HepG2 (cell line): Measurements from ENCODE around the gene CDC25C. TPM values are rescaled to one million over a fixed set of nuclear protein-coding genes. Genes with fewer than 3 reads are reported as not detected.
A peak's percentile ranks its signal among the peaks of the same experiment; 100 is the strongest.

ENCODE experiments used
- ARID2 ChIP-seq: sonication (generic); formaldehyde crosslinking; IDR thresholded peaks from 2 replicates; pipeline ENCODE4 v1.8.1; 2022; ENCODE audit warnings: mild to moderate bottlenecking, missing genetic modification reagents, borderline replicate concordance
- ARNT ChIP-seq: fragments of 450-650 bp; IDR thresholded peaks from 2 replicates; pipeline ENCODE4 v1.6.1; 2017
- ATF7 ChIP-seq, 2 experiments: fragments of 450-650 bp in 1 of 2; sonication (generic) in 1 of 2; formaldehyde crosslinking in 1 of 2; IDR thresholded peaks; 2 replicates each; pipeline versions ENCODE4 v1.4.0 to v1.6.1; 2016 to 2020; ENCODE audit warnings: antibody characterized with exemption in 1 of 2, mild to moderate bottlenecking in 1 of 2, missing genetic modification reagents in 1 of 2
- ELF1 ChIP-seq: sonication (generic); formaldehyde crosslinking; IDR thresholded peaks from 2 replicates; pipeline ENCODE4 v1.4.0; 2020; ENCODE audit warnings: missing genetic modification reagents
- ELF3 ChIP-seq: IDR thresholded peaks from 2 replicates; pipeline ENCODE4 v1.6.1; 2016; ENCODE audit warnings: missing genetic modification reagents, missing compliant biosample characterization
- ETS1 ChIP-seq: sonication (generic); formaldehyde crosslinking; IDR thresholded peaks from 2 replicates; pipeline ENCODE4 v1.4.0; 2020; ENCODE audit warnings: missing genetic modification reagents
- FOXK2 ChIP-seq: fragments of 450-650 bp; IDR thresholded peaks from 2 replicates; pipeline ENCODE4 v1.6.1; 2016
- FOXO4 ChIP-seq: sonication (generic); formaldehyde crosslinking; conservative IDR thresholded peaks from 2 replicates; pipeline ENCODE4 v1.8.1; 2023; ENCODE audit warnings: missing genetic modification reagents
- HIVEP1 ChIP-seq: sonication (generic); formaldehyde crosslinking; IDR thresholded peaks from 2 replicates; pipeline ENCODE4 v1.4.0; 2020; ENCODE audit warnings: mild to moderate bottlenecking, missing genetic modification reagents
- HOXA3 ChIP-seq: sonication (generic); formaldehyde crosslinking; IDR thresholded peaks from 2 replicates; pipeline ENCODE4 v1.5.0; 2020; ENCODE audit warnings: missing genetic modification reagents
- IRF2 ChIP-seq: IDR thresholded peaks from 2 replicates; pipeline ENCODE4 v1.6.1; 2018; ENCODE audit warnings: missing genetic modification reagents, missing compliant biosample characterization
- KDM2A ChIP-seq: sonication (generic); formaldehyde crosslinking; IDR thresholded peaks from 2 replicates; pipeline ENCODE4 v1.4.0; 2020; ENCODE audit warnings: low read depth, missing genetic modification reagents, borderline replicate concordance
- MEIS1 ChIP-seq: sonication (generic); formaldehyde crosslinking; IDR thresholded peaks from 2 replicates; pipeline ENCODE4 v1.9.0; 2021; ENCODE audit warnings: mild to moderate bottlenecking, missing genetic modification reagents, moderate library complexity, borderline replicate concordance
- MXD4 ChIP-seq: IDR thresholded peaks from 2 replicates; pipeline ENCODE4 v1.6.1; 2016; ENCODE audit warnings: mild to moderate bottlenecking, missing biosample characterization, missing genetic modification reagents
- NCOA2 ChIP-seq: sonication (generic); formaldehyde crosslinking; IDR thresholded peaks from 2 replicates; pipeline ENCODE4 v1.8.0; 2022; ENCODE audit warnings: inconsistent platforms
- NR2C2 ChIP-seq: sonication (generic); formaldehyde crosslinking; IDR thresholded peaks from 2 replicates; pipeline ENCODE4 v1.4.0; 2020; ENCODE audit warnings: missing genetic modification reagents, mild to moderate bottlenecking, moderate library complexity, borderline replicate concordance
- PAX8 ChIP-seq: sonication (generic); formaldehyde crosslinking; IDR thresholded peaks from 2 replicates; pipeline ENCODE4 v1.8.0; 2022; ENCODE audit warnings: mild to moderate bottlenecking, missing genetic modification reagents, borderline replicate concordance
- RCOR2 ChIP-seq: IDR thresholded peaks from 2 replicates; pipeline ENCODE4 v1.6.1; 2016; ENCODE audit warnings: missing biosample characterization, missing genetic modification reagents
- TRIM22 ChIP-seq: fragments of 450-650 bp; IDR thresholded peaks from 2 replicates; pipeline ENCODE4 v1.6.1; 2017
- ZBTB4 ChIP-seq: sonication (generic); formaldehyde crosslinking; IDR thresholded peaks from 2 replicates; pipeline ENCODE4 v1.4.0; 2020; ENCODE audit warnings: missing genetic modification reagents, mild to moderate bottlenecking, borderline replicate concordance
- ZNF17 ChIP-seq: sonication (generic); formaldehyde crosslinking; IDR thresholded peaks from 2 replicates; pipeline ENCODE4 v1.5.0; 2020; ENCODE audit warnings: mild to moderate bottlenecking, missing genetic modification reagents
- ZNF33B ChIP-seq: sonication (generic); formaldehyde crosslinking; IDR thresholded peaks from 2 replicates; pipeline ENCODE4 v1.5.1; 2020; ENCODE audit warnings: mild to moderate bottlenecking, missing genetic modification reagents
- ZNF362 ChIP-seq: sonication (generic); formaldehyde crosslinking; IDR thresholded peaks from 2 replicates; pipeline ENCODE4 v1.4.0; 2020; ENCODE audit warnings: missing genetic modification reagents, mild to moderate bottlenecking, borderline replicate concordance
- ZNF441 ChIP-seq: sonication (generic); formaldehyde crosslinking; IDR thresholded peaks from 2 replicates; pipeline ENCODE4 v1.7.0; 2021; ENCODE audit warnings: missing genetic modification reagents, borderline replicate concordance
- ZNF564 ChIP-seq: sonication (generic); formaldehyde crosslinking; IDR thresholded peaks from 2 replicates; pipeline ENCODE4 v1.8.1; 2023; ENCODE audit warnings: mild to moderate bottlenecking, missing genetic modification reagents
- polyA plus RNA-seq, 8 experiments: library from polyadenylated mRNA; depleted of rRNA in 3 of 8; stranded (reverse) in 7 of 8; unstranded in 1 of 8; fragments of >200 nt; fragmentation: Illumina TruSeq in 4 of 8; extraction: Trizol in 4 of 8; gene quantifications; 2 replicates each; pipeline versions ENCODE4 v1.2.1 to v1.2.3, GENCODE V29; 2011 to 2016; ENCODE audit warnings: low read depth in 4 of 8, missing spikeins in 1 of 8, mixed read lengths in 1 of 8; ENCODE audit not compliant: insufficient read depth in 1 of 8
- total RNA-seq, 5 experiments: library from RNA; depleted of rRNA; stranded (reverse); fragments of >200 nt; fragmentation: Illumina TruSeq; extraction: Trizol; gene quantifications; 2 replicates each; pipeline ENCODE4 v1.2.3, GENCODE V29; 2016; ENCODE audit warnings: low read depth in 1 of 5

Gene CDC25C
- total and polyA plus RNA-seq, 2 of the 13 experiments (the other 11 are each of a cell fraction or from before 2014, with no cell fraction given) = 17.7 to 27.6 TPM

- no peak for TF ChIP-seq TRIM22
- TF ChIP-seq FOXO4 (CRISPR knock-in tag) = no peak
- no peak for TF ChIP-seq ARNT
- TF ChIP-seq MEIS1 (CRISPR knock-in tag) = no peak
- TF ChIP-seq ELF1 (CRISPR knock-in tag) = peak; percentile 45; the same call in 1 of the 2 replicates
- no peak for TF ChIP-seq ETS1 (CRISPR knock-in tag)
- TF ChIP-seq NCOA2 (CRISPR knock-in tag) = no peak
- no peak for TF ChIP-seq FOXK2
- TF ChIP-seq ARID2 (CRISPR knock-in tag) = no peak
- no peak for TF ChIP-seq ZBTB4 (CRISPR knock-in tag)
- TF ChIP-seq HOXA3 (CRISPR knock-in tag) = no peak
- no peak for TF ChIP-seq HIVEP1 (CRISPR knock-in tag)
- no peak for TF ChIP-seq PAX8 (CRISPR knock-in tag)
- no peak for TF ChIP-seq ZNF564
- TF ChIP-seq ATF7 (IDR thresholded peaks at IDR 0.05) = no peak
- no peak for TF ChIP-seq ATF7 (CRISPR knock-in tag; IDR thresholded peaks at IDR 0.05)
- TF ChIP-seq ZNF362 (CRISPR knock-in tag) = no peak
- no peak for TF ChIP-seq RCOR2 (CRISPR knock-in tag)
- no peak for TF ChIP-seq ZNF33B (CRISPR knock-in tag)
- no peak for TF ChIP-seq MXD4
- TF ChIP-seq IRF2 (CRISPR knock-in tag) = no peak
- TF ChIP-seq KDM2A = no peak
- TF ChIP-seq ELF3 = peak; percentile 53; the same call in 1 of the 2 replicates
- no peak for TF ChIP-seq ZNF441 (CRISPR knock-in tag)
- TF ChIP-seq NR2C2 (CRISPR knock-in tag) = peak; percentile 32; the same call in 1 of the 2 replicates
- no peak for TF ChIP-seq ZNF17 (CRISPR knock-in tag)
Measured at GRCh38 chr5:138271281-138271680, 60.3 kb downstream of the CDC25C start (continued).
